Measurements from ENCODE around the gene KCP. TPM values are rescaled to one million over a fixed set of nuclear protein-coding genes. Genes with fewer than 3 reads are reported as not detected.

KCP gene
- total RNA-seq, 4 donors from 2014 or later = 0.07 to 0.68 (median 0.21) TPM; not detected in 1

- TF ChIP-seq POLR2A (IDR thresholded peaks at IDR 0.05) (no peak), CTCF (IDR thresholded peaks at IDR 0.05) (no peak)
- no peak overlapping the region for H3K4me3 ChIP-seq (ENCODE audit: low read depth, poor library complexity, severe bottlenecking)
- DNase-seq (ENCODE audit: low spot score in 2 of 2) = no peak
- WGBS, 2 donors = 75 to 81% methylated on average over 18 to 21 of the region's 23 CpGs
- intact Hi-C loops (cut with DNase I; ENCODE audit: low total_unique reads) = no loop called here
These were observed 17.0 kb downstream of the KCP start for GRCh38 chr7:128893251-128894100.

GRCh38 chr7:128892521-128893250 lies 17.8 kb downstream of the KCP start:
- no peak overlapping the region for H3K4me3 ChIP-seq (ENCODE audit: low read depth, poor library complexity, severe bottlenecking)
- intact Hi-C loops (cut with DNase I; ENCODE audit: low total_unique reads) = no loop called here
- DNase-seq (ENCODE audit: low spot score in 2 of 2) = no peak
- 72 to 77% methylated on average over 12 to 13 of the region's 13 CpGs for WGBS, 2 donors
- TF ChIP-seq CTCF (IDR thresholded peaks at IDR 0.05) (no peak), POLR2A (IDR thresholded peaks at IDR 0.05) (no peak)

- H3K4me3 ChIP-seq (ENCODE audit: low read depth, poor library complexity, severe bottlenecking) = no peak overlapping the region
- intact Hi-C loops (cut with DNase I; ENCODE audit: low total_unique reads) = no loop called here
- 63 to 65% methylated on average over 11 of the region's 11 CpGs for WGBS, 2 donors
- TF ChIP-seq CTCF (IDR thresholded peaks at IDR 0.05) (no peak), POLR2A (IDR thresholded peaks at IDR 0.05) (no peak)
- no peak for DNase-seq (ENCODE audit: low spot score in 2 of 2)
These were observed 18.6 kb downstream of the KCP start for GRCh38 chr7:128891942-128892269.

- no peak overlapping the region for H3K4me3 ChIP-seq (ENCODE audit: low read depth, poor library complexity, severe bottlenecking)
- WGBS, 2 donors = 36 to 69% methylated on average over 18 to 25 of the region's 41 CpGs
- TF ChIP-seq POLR2A (IDR thresholded peaks at IDR 0.05) = no peak
- no peak for TF ChIP-seq CTCF (IDR thresholded peaks at IDR 0.05)
- DNase-seq (ENCODE audit: low spot score in 2 of 2) = no peak
- intact Hi-C loops (cut with DNase I; ENCODE audit: low total_unique reads) = no loop called here
These were observed 19.2 kb downstream of the KCP start for GRCh38 chr7:128891110-128891941.

- DNase-seq (ENCODE audit: low spot score in 2 of 2) = no peak
- intact Hi-C loops (cut with DNase I; ENCODE audit: low total_unique reads) = no loop called here
- TF ChIP-seq POLR2A (IDR thresholded peaks at IDR 0.05) (no peak), CTCF (IDR thresholded peaks at IDR 0.05) (no peak)
These were observed 20.0 kb downstream of the KCP start for GRCh38 chr7:128890306-128891109.

More at GRCh38 chr7:128890306-128891109, 20.0 kb downstream of the KCP start:
- H3K4me3 ChIP-seq (ENCODE audit: low read depth, poor library complexity, severe bottlenecking) = no peak overlapping the region
- 37 to 52% methylated on average over 29 to 67 of the region's 67 CpGs for WGBS, 2 donors

Data from lower leg skin (tissue), 4 donors.